Hepatocyte (in vitro differentiated cells): ENCODE data around the gene VPS45.

Experiments
- CTCF ChIP-seq: fragments of 200-600 bp; sonication (generic); IDR thresholded peaks from 2 replicates; pipeline ENCODE4 v1.5.1; 2016; ENCODE audit warnings: antibody characterized with exemption, mild to moderate bottlenecking; ENCODE audit not compliant: poor library complexity
- EZH2 ChIP-seq: fragments of 200-600 bp; sonication (generic); IDR thresholded peaks from 2 replicates; pipeline ENCODE4 v1.6.1; 2016; ENCODE audit warnings: antibody characterized with exemption, mild to moderate bottlenecking, borderline replicate concordance

GRCh38 chr1:150066838-150067183 lies 765 bp upstream of the VPS45 start:
- no peak for TF ChIP-seq EZH2
- TF ChIP-seq CTCF = no peak
